Measurements from ENCODE around the gene UNC93A.
"Not testable (repeated sequence)": the region's sequence is repeated elsewhere in the genome, so short reads cannot be mapped to it uniquely, and the experiment has no call there.

UNC93A gene

GRCh38 chr6:167338541-167339117 is 47.5 kb downstream of the UNC93A start:
- DNase-seq (ENCODE audit: low read depth in 1 of 2, low spot score in 1 of 2) = no peak

- DNase-seq (ENCODE audit: low read depth in 1 of 2, low spot score in 1 of 2) = no peak
Observed at GRCh38 chr6:167341038-167341583, 50.0 kb downstream of the UNC93A start.

- no peak for DNase-seq (ENCODE audit: low read depth in 1 of 2, low spot score in 1 of 2)
Observed at GRCh38 chr6:167341665-167342655, 50.8 kb downstream of the UNC93A start.

GRCh38 chr6:167342879-167343610 is 51.9 kb downstream of the UNC93A start:
- DNase-seq (ENCODE audit: low read depth in 1 of 2, low spot score in 1 of 2) = no peak

GRCh38 chr6:167345348-167345747 is 54.2 kb downstream of the UNC93A start:
- no peak for DNase-seq (ENCODE audit: low read depth in 1 of 2, low spot score in 1 of 2)

- no peak for DNase-seq (ENCODE audit: low read depth in 1 of 2, low spot score in 1 of 2)
Observed at GRCh38 chr6:167345960-167346359, 54.8 kb downstream of the UNC93A start.

- no peak for DNase-seq (ENCODE audit: low read depth in 1 of 2, low spot score in 1 of 2)
Observed at GRCh38 chr6:167347226-167347625, 56.1 kb downstream of the UNC93A start.

- no peak for DNase-seq (ENCODE audit: low read depth in 1 of 2, low spot score in 1 of 2)
Observed at GRCh38 chr6:167349631-167350274, 58.6 kb downstream of the UNC93A start.

- no peak for DNase-seq (ENCODE audit: low read depth in 1 of 2, low spot score in 1 of 2)
Observed at GRCh38 chr6:167350275-167350696, 59.2 kb downstream of the UNC93A start.

GRCh38 chr6:167350731-167351655 is 59.9 kb downstream of the UNC93A start:
- peak; percentile 81 to 84 for DNase-seq (ENCODE audit: low read depth in 1 of 2, low spot score in 1 of 2)

GRCh38 chr6:167351656-167352345 is 60.7 kb downstream of the UNC93A start:
- no peak for DNase-seq (ENCODE audit: low read depth in 1 of 2, low spot score in 1 of 2)

- DNase-seq (ENCODE audit: low read depth in 1 of 2, low spot score in 1 of 2) = no peak
Observed at GRCh38 chr6:167356874-167357273, 65.8 kb downstream of the UNC93A start.

GRCh38 chr6:167358394-167358793 is 67.3 kb downstream of the UNC93A start:
- DNase-seq (ENCODE audit: low read depth in 1 of 2, low spot score in 1 of 2) = not testable (repeated sequence)

GRCh38 chr6:167361170-167361569 is 70.1 kb downstream of the UNC93A start:
- not testable (repeated sequence) for DNase-seq (ENCODE audit: low read depth in 1 of 2, low spot score in 1 of 2)
